Measurements from ENCODE around the gene CLTRN.

- TF ChIP-seq GATA2 (IDR thresholded peaks at IDR 0.05; ENCODE audit: low read depth, low read length): no peak
- TF ChIP-seq GATA3 (IDR thresholded peaks at IDR 0.05; ENCODE audit: low read depth, low read length): no peak
Observed at GRCh38 chrX:15602761-15603160, 61.8 kb downstream of the CLTRN start.

Data from SH-SY5Y (cell line).